GM18861 (cell line): ENCODE results near the gene UQCRHL.

Experiments used
- ATAC-seq: cut with Tn5 transposase; IDR thresholded peaks from one replicate; pipeline ENCODE4 v1.9.1; 2021; ENCODE audit not compliant: unreplicated experiment

Gene UQCRHL

DNA sequence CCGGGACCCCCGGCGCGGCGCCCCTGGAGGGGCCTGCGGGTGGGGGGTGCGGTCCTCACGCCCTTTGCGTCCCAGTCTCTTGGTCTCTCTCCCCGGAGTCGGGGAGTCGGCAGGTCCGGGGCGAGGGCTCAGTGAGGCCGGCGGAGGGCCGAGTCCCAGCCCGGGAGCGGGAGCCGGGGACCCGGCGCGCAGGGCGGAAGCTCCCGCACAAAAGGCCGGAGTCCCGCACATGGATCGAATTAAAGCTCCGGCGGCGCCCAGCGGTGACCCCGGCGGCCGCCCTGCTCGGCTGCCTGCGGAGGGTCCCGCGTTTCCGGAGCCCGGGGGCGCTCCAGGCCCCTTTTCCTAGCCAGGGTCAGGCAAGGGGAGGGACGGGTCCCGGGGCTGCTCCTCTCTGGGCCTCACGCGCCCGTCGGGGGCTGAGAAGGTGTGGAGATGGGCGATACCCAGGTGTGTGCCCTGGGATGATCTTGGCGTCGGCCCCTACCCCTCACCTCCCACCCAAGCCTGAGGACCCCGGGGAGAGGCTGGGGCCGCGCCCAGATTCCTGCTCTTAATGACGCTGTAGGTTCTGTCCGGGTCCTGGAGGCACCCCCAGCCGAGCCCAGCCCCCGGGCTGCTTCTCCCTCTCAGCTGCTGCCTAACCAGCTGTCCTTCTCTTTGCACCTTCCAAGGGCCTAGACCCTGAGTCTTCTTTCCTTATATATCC, 48.3 kb downstream of the UQCRHL start:
- no peak for ATAC-seq

DNA sequence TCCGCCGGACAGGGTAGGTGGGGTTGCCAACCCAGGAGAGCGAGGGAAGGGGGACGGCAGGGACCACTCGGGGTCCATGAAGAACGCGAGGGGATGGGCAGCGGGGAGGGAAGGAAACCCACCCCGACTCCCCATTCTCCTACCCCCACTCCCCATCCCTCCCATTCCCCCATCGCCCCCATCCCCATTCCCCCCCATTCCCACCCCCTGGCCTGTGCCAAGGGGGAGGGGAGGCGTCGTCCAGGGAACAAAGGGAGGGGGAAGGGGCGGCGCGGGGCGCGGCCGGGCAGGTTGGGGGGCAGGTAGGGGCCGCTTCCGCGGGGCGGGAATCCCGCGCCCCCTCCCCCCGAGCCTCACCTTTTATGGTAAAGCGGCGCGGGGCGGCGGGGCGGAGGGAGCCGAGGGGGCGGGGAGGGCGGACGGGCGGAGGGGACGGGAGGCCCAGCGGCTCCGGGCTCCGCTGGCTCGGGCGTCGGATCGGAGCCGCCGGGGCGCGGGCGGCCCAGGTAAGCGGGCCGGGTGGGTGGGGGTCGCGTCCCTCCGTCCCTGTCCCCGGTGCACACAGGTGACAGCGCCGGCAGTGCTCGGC, 49.0 kb downstream of the UQCRHL start, which contains the start of gene FBLIM1:
FBLIM1 (plus strand) TSS at position 453 of the 589 bp plus-strand sequence. CDS start 6,189 bp downstream, outside the sequence.
- no peak for ATAC-seq

DNA sequence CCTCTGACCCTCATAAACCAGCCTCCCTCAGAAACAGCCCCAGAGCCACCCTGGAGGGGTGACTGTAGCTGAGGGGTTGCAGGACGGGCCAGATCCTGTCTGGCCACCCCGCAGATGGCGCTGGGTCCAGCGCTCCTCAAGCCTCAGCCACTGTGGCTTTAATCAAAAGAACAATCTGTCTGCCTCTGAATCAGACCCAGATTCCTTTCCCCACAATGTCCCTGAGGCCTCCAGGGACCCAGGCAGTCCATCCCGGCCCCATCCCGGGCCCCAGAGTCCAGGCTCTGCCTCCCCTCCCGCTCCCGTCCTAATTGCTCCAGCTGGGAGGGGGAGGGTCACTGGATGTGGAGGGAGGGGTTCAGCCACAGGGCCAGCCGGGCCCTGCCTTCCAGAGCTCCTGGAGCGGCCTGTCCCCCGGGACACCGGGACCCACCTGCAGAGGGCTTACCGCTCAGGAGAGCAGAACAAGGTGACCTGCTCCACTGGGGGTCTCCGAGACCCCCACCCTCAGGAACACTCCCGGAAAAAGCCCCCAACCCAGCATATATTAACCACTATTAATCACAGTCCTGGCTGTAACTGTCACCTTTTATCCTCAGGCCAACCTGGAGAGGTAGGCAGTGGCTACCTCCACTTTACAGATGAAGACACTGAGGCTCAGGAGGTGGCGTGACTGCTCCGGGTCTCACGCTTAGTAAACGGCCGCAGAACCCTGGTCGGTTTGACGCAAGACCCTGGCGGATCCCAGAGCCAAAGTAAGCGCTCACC, 49.7 kb downstream of the UQCRHL start:
- ATAC-seq = no peak
